DMS 273 (cell line): ENCODE results near the gene ST6GALNAC3.

Experiments used
- DNase-seq: peaks from one replicate; lab custom pipeline; 2025; ENCODE audit not compliant: unreplicated experiment; lab: John Stamatoyannopoulos, UW

ST6GALNAC3 gene

GRCh38 chr1:76491737-76492136 is 417.2 kb downstream of the ST6GALNAC3 start:
- DNase-seq = no peak

GRCh38 chr1:76492752-76493430 is 418.3 kb downstream of the ST6GALNAC3 start:
- DNase-seq = peak; percentile 21

GRCh38 chr1:76494807-76495206 is 420.3 kb downstream of the ST6GALNAC3 start:
- peak; percentile 26 for DNase-seq

- peak; percentile 88 for DNase-seq
Observed at GRCh38 chr1:76496871-76497270, 422.3 kb downstream of the ST6GALNAC3 start.

- no peak for DNase-seq
Observed at GRCh38 chr1:76500116-76500515, 425.6 kb downstream of the ST6GALNAC3 start.

GRCh38 chr1:76501136-76501535 is 426.6 kb downstream of the ST6GALNAC3 start:
- no peak for DNase-seq

GRCh38 chr1:76501586-76502219 is 427.2 kb downstream of the ST6GALNAC3 start:
- DNase-seq = no peak

GRCh38 chr1:76503100-76503499 is 428.6 kb downstream of the ST6GALNAC3 start:
- DNase-seq = no peak

GRCh38 chr1:76503736-76504135 is 429.2 kb downstream of the ST6GALNAC3 start:
- DNase-seq = no peak

GRCh38 chr1:76507376-76507775 is 432.8 kb downstream of the ST6GALNAC3 start:
- no peak for DNase-seq

GRCh38 chr1:76508871-76509270 is 434.3 kb downstream of the ST6GALNAC3 start:
- DNase-seq = no peak

- no peak for DNase-seq
Observed at GRCh38 chr1:76510672-76511557, 436.4 kb downstream of the ST6GALNAC3 start.

GRCh38 chr1:76511558-76512179 is 437.1 kb downstream of the ST6GALNAC3 start:
- DNase-seq = no peak

- no peak for DNase-seq
Observed at GRCh38 chr1:76530953-76531352, 456.4 kb downstream of the ST6GALNAC3 start.

- no peak for DNase-seq
Observed at GRCh38 chr1:76541618-76542017, 467.1 kb downstream of the ST6GALNAC3 start.

- no peak for DNase-seq
Observed at GRCh38 chr1:76542359-76542758, 467.8 kb downstream of the ST6GALNAC3 start.

- no peak for DNase-seq
Observed at GRCh38 chr1:76543495-76543894, 468.9 kb downstream of the ST6GALNAC3 start.

GRCh38 chr1:76546354-76546933 is 471.9 kb downstream of the ST6GALNAC3 start:
- peak; percentile 54 for DNase-seq

- DNase-seq = peak; percentile 7
Observed at GRCh38 chr1:76547916-76548315, 473.4 kb downstream of the ST6GALNAC3 start.

GRCh38 chr1:76548513-76549100 is 474.1 kb downstream of the ST6GALNAC3 start:
- no peak for DNase-seq

GRCh38 chr1:76554283-76554682 is 479.7 kb downstream of the ST6GALNAC3 start:
- DNase-seq = no peak
